Stomach (tissue), 4 donors: Measurements from ENCODE around the gene THAP5.

Experiments used
- CTCF ChIP-seq, 7 experiments: fragments of 450-650 bp in 4 of 7; fragments of 200-600 bp in 3 of 7; sonication (generic) in 3 of 7; IDR thresholded peaks; one replicate each; pipeline ENCODE4 v1.5.1; 2016 to 2019; ENCODE audit warnings: antibody characterized with exemption in 7 of 7, control low read depth in 2 of 7, mild to moderate bottlenecking in 1 of 7
- POLR2A ChIP-seq, 4 donors: fragments of 450-650 bp; IDR thresholded peaks; one replicate each; pipeline ENCODE4 v1.6.1; 2016; ENCODE audit warnings: antibody characterized with exemption in 4 of 4, control low read depth in 2 of 4, mild to moderate bottlenecking in 1 of 4, moderate library complexity in 1 of 4
- POLR2AphosphoS5 ChIP-seq, 3 donors: sonication (generic); formaldehyde crosslinking; IDR thresholded peaks; one replicate each; pipeline ENCODE4 v1.6.1; 2016; ENCODE audit warnings: antibody characterized with exemption in 3 of 3

DNA sequence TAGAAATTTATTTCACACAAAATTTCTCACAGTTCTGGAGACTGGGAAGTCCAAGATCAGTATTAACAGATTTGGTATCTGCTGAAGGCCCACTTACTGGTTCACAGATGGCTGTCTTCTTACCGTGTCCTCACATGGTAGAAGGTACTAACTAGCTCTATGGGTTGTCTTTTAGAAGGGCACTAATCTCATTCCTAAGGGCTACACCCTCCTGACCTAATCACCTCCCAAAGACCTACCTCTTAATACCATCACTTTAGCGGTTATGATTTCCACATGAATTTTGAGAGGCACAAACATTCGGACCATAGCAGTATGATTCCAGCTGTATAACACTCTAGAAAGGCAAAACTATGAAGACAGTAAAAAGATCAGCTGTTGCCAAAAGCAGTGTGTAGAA is 51.6 kb downstream of the THAP5 start:
- TF ChIP-seq CTCF (IDR thresholded peaks at IDR 0.05) (no peak), POLR2A (IDR thresholded peaks at IDR 0.05) (no peak), POLR2AphosphoS5 (IDR thresholded peaks at IDR 0.05) (no peak)
